Activated naive CD4-positive, alpha-beta T cell (primary cell): ENCODE measurements around the gene TSPAN31.
"Not testable (repeated sequence)": the region's sequence is repeated elsewhere in the genome, so short reads cannot be mapped to it uniquely, and the experiment has no call there.

ENCODE experiments used
- DNase-seq, 4 experiments: peaks; one replicate each; lab custom pipeline; 2025; lab: John Stamatoyannopoulos, UW

The TSPAN31 gene

DNA sequence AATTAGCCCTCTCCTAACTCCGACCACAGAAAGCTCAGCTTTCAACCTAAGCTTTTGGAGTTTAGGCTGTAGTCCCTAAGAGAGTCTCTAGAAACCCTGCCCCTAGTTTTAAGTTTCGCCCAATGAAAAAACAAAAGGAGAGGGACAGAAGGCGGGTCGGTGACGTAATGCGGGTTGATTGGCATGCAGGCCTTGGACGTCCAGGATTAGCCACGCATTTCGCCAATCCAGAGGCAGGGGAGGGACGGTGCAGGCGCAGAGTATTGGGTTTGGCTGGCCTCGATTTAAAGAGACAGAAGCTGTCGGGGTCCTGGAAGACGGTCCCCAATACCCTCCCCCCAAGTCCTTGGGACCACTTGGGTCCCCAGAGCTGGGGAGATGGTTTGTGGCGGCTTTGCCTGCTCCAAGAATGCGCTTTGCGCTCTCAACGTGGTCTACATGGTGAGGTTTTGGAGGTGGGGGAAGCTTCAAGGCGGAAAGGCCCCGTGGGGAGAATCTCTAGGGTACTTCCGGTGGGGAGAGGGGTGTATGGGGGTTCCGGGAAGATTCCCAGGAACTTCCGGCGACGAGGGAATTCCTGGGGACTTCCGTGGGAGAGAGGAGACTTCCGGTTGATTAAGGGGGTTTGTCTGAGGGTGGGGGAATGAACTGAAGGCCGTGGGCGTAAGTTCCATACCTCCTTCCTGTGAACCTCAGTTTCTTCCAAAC is at the start of gene TSPAN31:
Gene TSPAN31 (plus strand): TSS at position 263 of the 708 bp plus-strand sequence. CDS start 116 bp downstream, at position 379.
- peak; percentile 60 to 87 (median 78) for DNase-seq

- DNase-seq: no peak
Observed at GRCh38 chr12:57695770-57696432, 48.9 kb upstream of the TSPAN31 start.

DNA sequence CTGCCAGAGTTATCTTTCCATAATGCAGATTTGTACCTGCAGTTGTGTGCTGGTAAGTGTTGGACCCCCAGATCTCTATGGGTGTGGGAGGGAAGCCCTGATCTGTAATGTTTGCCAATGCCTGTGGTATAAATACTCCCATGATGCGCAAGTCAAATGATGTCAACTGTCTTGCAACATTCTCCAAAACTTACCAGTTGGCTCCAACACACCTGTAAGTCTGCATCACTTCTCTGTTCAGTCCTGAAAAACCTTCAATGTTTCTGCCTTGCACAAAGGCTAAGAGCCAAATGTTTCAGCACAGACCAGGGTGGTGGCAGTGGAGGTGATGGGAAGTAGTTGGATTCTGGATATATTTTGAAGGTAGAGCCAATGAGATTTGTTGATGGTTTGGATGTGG is 47.8 kb upstream of the TSPAN31 start:
- DNase-seq: no peak

- no peak for DNase-seq
Observed at GRCh38 chr12:57698414-57698813, 46.4 kb upstream of the TSPAN31 start.

DNA sequence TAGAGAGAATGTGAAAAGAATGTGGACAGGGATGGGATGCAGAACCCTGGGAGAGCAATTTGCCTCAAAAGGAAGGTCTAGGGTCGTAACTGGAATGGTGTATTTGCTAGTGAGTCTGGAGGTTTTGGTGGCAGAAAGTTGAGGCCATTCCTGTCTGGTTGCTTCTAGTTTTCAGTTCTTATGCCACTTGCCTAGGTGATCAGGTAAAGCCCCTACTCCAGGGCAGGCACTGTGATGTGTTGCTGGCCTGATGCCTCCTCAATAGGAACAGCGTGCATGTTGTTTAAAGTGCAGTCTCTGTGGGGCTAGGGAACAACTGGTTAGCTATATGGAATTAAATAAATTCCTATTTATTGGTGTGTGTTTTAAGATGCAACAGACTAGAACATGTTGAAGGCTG is 44.5 kb upstream of the TSPAN31 start:
- DNase-seq: no peak

DNA sequence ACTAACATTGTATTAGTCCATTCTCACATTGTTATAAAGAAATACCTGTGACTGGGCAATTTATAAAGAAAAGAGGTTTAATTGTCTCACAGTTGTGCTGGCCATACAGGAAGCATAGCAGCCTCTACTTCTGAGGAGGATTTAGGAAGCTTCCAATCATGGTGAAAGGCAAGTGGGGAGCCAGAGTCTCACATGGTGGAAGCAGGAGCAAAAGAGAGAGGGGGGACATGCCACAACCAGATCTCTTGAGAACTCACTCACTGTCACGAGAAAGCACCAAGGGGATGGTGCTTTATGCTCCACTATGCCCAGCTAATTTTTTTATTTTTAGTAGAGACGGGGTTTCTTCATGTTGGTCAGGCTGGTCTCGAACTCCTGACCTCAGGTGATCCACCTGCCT is 37.6 kb upstream of the TSPAN31 start:
- DNase-seq: no peak

- no peak for DNase-seq
Observed at GRCh38 chr12:57708296-57708695, 36.5 kb upstream of the TSPAN31 start.

GRCh38 chr12:57712701-57713100 is 32.1 kb upstream of the TSPAN31 start:
- DNase-seq: no peak

DNA sequence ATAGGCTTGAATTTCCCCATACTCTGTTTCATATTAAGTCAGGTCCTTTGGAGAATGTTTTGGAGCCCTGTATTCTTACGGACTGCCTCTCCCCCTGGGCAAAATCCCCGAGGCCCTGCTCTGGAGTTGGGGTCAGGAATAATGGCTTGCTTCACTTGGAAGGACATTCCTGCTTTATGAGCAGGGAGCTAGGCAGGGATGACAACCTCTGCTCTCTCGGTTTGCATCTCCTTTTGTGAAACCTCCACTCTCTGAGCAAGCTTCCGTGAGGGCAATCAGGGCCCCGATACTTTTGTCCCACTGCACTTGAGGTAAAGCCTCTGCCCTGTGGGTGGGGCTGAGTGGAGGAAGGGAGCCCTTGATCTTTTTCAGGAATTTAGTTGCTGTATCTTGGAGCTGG is 31.6 kb upstream of the TSPAN31 start:
- no peak for DNase-seq

- DNase-seq: not testable (repeated sequence)
Observed at GRCh38 chr12:57715036-57715748, 29.6 kb upstream of the TSPAN31 start.

- DNase-seq: no peak
Observed at GRCh38 chr12:57715786-57716185, 29.1 kb upstream of the TSPAN31 start.

GRCh38 chr12:57716305-57716704 is 28.5 kb upstream of the TSPAN31 start:
- no peak for DNase-seq

GRCh38 chr12:57717131-57717530 is 27.7 kb upstream of the TSPAN31 start:
- DNase-seq: no peak

DNA sequence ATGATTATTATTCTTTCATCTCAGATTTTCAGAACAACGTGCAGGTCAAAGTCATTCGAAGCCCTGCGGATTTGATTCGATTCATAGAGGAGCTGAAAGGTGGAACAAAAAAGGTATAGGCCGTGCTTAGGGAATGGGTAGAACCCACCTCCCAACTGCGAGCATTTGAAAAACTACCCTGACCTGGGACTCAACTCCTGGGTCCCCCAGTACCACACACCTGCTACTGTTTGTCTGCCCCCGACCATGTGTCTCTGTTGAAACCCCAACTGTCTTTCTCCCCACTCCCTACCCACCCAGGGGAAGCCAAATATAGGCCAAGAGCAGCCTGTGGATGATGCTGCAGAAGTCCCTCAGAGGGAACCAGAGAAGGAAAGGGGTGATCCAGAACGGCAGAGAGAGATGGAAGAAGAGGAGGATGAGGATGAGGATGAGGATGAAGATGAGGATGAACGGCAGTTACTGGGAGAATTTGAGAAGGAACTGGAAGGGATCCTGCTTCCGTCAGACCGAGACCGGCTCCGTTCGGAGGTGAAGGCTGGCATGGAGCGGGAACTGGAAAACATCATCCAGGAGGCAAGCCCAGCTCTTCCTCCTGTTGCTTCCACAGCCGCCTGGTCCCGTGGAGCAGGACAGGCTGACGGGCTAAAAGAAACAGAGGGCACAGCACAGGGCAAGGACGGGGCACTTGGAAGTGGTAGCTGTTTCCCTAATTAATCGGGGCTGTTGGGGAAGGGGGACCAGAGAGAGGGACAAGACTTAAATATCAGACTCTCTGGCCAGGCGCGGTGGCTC is 26.8 kb upstream of the TSPAN31 start:
- no peak for DNase-seq

DNA sequence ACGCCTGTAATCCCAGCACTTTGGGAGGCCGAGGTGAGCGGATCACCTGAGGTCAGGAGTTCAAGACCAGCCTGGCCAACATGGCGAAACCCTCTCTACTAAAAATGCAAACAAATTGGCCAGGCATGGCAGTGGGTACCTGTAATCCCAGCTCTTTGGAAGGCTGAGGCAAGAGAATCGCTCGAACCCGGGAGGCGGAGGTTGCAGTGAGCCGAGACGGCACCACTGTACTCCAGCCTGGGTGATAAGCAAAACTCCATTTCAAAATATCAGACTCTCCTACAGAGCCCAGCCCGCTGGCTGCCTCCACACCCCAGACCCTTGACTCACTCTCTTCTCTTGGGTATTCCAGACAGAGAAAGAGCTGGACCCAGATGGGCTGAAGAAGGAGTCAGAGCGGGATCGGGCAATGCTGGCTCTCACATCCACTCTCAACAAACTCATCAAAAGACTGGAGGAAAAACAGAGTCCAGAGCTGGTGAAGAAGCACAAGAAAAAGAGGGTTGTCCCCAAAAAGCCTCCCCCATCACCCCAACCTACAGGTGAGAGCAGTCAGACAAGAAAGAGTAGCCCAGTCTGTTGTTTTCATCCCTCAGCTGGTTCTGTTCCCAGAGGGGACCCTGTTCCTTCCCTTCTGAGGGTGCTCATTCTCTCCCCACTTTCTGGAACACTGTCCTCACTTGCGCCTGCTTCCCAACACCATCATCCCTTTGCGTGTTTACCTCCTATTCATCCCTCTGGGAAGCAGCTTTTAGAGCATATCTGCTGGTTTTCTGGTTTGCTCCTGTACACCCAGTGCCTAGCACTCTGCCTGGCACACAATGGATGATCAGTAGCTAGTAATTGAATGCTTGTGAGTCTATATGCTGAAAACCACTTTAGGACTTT is 26.0 kb upstream of the TSPAN31 start:
- no peak for DNase-seq

DNA sequence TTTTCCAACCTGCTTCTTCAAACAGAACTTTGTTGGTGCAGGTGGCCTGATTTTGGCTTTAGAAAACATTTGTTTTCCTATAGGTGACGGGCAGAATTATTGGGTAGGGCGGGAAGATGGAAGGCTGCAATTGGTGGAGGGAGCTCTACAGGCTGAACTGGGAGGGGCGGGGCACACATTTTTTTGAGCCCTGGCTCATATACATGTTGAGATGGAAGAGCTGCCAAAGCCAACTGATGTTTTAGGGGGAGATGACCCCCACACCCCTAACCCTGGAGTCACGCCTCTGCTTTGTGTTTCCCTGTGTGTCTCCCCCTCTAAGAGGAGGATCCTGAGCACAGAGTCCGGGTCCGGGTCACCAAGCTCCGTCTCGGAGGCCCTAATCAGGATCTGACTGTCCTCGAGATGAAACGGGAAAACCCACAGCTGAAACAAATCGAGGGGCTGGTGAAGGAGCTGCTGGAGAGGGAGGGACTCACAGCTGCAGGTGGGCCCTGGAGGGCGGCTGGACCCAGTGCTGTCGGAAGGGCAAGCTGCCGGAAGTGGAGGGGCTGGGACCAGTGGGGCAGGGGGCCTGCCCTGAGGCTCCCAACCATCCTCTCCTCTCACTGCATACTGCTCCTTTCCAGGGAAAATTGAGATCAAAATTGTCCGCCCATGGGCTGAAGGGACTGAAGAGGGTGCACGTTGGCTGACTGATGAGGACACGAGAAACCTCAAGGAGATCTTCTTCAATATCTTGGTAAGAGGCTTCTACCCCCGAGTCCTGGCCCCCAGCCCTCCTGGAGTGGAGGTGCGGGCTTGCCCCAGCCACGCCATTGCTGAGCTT is 24.8 kb upstream of the TSPAN31 start:
- no peak for DNase-seq

- no peak for DNase-seq
Observed at GRCh38 chr12:57720606-57721595, 23.9 kb upstream of the TSPAN31 start.

- not testable (repeated sequence) for DNase-seq
Observed at GRCh38 chr12:57721846-57722608, 22.8 kb upstream of the TSPAN31 start.
